NCI-H1417 (cell line): Measurements from ENCODE around the gene ITPK1.

Source experiments
- DNase-seq, 3 experiments: peaks; one replicate each; lab custom pipeline; 2025; lab: John Stamatoyannopoulos, UW

The ITPK1 gene

GRCh38 chr14:93105362-93105761 is 10.4 kb downstream of the ITPK1 start:
- no peak for DNase-seq

DNA sequence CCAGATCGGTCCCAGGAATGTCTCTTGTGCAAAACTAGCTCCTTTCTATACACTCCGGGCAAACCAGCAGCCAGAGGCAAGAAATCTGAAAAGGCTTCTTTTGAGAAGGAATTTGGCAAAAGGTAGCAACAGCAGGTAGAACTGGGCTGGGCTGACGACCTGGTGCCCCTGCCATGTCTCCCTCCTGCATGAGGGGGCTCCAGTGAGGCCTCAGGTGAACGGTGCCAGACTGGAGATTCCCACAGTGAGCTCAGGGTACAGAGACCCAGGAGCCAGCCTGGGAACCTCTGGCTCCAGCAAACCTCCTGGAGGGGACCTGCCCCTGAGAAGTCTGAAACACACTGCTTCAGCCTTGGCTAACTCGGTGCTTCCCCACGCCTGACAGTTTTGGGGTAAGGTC is 10.8 kb downstream of the ITPK1 start:
- peak in 1 of 3 experiments; percentile 50 for DNase-seq

DNA sequence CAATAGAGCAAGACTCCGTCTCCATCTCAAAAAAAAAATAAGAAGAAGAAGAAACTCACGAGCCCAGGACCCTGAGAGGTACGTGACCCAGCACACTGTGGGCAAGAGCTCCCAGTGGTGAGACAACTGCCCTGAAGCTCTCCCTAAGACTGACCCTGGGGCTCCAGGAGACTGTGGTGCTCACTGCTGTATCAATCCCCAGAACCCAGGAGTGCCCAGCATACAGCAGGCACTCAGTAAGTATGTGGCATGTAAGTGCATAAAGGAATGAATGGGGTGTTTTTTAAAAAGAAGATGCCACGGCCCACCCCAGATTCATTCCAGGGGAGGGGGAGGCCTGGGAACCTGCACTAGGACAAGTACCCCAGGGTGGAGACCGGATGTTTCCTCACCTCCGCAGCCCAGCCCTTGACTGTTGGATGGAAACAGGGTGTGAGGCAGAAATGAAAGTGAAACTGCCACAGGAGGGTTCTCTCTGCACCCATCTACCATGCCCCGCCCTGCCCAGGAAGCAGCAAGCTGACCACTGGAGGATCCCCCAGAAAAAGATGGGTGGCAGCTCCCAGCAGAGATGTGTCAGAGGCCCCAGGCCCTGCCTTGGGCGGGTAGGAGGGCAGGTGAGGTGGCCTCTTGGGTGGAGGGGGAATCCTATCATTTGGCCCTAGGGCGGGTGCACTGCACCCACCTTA is 12.2 kb downstream of the ITPK1 start:
- DNase-seq: no peak

GRCh38 chr14:93102141-93102540 is 13.6 kb downstream of the ITPK1 start:
- DNase-seq: no peak

DNA sequence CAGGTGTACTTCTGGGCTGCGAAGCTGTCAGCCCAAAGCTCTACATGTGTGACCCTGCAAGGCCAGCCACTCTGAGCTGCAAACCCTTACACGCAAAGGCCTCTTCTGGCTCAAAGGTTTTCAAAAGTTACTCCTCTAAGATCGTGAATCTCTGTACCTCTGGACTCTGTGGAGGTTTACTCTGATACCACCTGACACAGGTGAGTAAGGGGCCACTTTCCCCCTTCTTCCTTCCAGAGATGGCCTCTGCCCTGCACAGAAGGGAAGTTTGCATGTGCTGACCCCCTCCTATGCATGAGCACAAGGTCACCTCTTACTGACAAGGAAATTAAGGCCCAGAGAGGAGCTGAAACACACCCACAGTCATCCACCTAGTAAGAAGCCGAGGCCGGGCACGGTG is 14.5 kb downstream of the ITPK1 start:
- DNase-seq: no peak

DNA sequence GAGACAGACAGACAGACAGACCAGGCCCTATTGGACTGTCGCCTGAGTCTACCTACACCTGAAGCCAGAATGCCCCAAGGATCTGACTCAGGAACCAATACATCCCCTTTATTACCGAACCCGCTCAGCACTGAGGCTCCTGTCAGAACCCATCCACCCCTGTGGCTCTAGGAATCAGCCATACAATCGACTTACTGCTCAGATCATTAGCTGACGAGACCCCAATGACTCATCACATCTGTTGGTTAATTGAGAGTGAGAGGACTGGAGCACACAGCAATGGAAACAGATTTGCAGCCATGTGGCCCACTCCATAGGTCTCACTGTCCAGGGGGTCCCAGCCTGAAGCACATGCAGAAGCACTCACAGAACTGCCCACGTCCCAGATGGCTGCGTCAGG is 15.2 kb downstream of the ITPK1 start:
- DNase-seq: peak in 1 of 3 experiments; percentile 11

DNA sequence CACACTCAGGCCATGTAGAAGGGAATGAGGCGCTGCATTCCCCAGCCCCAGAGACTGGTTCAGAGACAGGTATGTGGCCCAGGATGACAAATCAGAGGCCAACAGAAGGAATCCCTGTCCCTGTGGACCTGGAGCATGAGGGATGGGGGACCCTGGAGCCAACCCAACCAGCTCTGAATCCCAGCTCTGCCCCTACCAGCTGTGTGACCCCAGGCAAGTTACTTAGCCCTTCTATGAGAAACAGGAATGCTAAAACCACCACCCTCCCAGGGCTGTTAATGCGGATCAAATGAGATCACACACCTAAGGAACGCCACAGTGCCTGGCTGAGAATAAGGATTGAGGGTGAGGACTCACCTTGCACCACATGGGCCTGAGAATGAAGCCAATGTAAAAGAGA is 15.6 kb downstream of the ITPK1 start:
- DNase-seq: no peak

- DNase-seq: no peak
Observed at GRCh38 chr14:93099643-93100042, 16.1 kb downstream of the ITPK1 start.

- peak in 1 of 3 experiments; percentile 33 for DNase-seq
Observed at GRCh38 chr14:93099196-93099595, 16.5 kb downstream of the ITPK1 start.

DNA sequence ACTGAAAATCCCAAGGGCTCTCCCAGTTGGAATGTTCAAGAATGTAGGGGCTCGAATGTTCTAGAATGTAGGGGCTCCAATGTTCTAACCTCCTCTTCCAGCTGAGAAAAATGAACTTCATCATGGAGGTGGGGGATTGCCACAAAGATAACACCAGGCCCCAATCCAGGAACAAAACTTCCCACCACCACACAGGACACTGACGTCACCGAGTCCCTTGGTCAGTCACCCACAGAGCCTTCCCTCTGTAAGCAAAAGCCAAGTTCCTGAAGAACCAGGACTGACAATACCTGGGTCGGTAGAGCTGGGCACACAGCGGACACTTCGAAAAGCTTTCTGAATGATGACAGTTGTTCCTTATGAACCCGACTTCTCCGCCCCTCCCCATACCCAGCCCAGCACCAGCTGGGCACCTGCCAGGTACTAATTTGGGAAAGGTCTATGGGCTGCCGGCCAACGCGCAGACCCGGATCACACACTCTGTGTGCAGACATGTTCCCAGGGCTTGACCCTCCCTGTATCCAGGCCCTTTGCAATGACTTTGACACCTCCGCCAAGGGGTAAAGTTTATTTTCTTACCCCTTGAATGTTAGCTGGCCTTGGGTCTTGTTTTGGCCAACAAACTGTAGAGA is 18.9 kb downstream of the ITPK1 start:
- DNase-seq: no peak

DNA sequence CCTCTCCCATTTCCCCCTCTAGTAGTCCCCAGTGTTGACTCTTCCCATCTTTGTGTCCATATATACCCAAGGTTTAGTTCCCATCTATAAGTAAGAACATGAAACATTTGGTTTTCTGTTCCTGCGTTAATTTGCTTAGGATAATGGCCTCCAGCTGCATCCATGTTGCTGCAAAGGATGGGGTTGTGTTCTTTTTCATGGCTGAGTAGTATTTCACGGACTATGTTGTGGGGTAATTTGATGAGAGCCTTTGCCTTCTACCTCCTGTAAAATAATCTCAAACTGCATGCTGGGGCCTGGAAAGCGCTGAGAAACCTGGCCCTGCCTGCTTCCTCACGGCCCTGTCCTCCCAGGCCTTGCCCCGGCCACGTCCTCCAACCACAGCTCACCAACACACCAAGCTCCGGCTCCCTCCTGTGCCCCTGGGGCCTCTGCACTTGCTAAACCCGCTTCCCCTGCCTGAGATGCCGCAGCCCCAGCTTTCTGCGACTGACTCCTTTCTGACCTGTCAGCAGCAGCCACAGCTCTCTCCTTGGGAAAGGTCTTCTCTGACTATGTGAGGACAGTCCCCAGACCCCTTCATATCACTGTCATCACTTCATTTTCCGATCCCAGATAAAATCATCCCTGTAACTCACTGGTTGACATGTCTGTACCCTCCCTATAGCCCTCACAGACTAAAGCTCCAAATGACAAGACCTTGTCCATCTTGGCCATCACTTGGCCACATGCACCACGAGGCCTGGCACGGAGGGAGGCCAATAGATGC is 19.8 kb downstream of the ITPK1 start:
- DNase-seq: no peak

- no peak for DNase-seq
Observed at GRCh38 chr14:93094121-93094918, 21.4 kb downstream of the ITPK1 start.

- DNase-seq: no peak
Observed at GRCh38 chr14:93092606-93093556, 22.8 kb downstream of the ITPK1 start.

- no peak for DNase-seq
Observed at GRCh38 chr14:93091666-93092065, 24.1 kb downstream of the ITPK1 start.

- peak in 2 of 3 experiments; percentile 81 to 88 for DNase-seq
Observed at GRCh38 chr14:93090826-93091555, 24.7 kb downstream of the ITPK1 start.

DNA sequence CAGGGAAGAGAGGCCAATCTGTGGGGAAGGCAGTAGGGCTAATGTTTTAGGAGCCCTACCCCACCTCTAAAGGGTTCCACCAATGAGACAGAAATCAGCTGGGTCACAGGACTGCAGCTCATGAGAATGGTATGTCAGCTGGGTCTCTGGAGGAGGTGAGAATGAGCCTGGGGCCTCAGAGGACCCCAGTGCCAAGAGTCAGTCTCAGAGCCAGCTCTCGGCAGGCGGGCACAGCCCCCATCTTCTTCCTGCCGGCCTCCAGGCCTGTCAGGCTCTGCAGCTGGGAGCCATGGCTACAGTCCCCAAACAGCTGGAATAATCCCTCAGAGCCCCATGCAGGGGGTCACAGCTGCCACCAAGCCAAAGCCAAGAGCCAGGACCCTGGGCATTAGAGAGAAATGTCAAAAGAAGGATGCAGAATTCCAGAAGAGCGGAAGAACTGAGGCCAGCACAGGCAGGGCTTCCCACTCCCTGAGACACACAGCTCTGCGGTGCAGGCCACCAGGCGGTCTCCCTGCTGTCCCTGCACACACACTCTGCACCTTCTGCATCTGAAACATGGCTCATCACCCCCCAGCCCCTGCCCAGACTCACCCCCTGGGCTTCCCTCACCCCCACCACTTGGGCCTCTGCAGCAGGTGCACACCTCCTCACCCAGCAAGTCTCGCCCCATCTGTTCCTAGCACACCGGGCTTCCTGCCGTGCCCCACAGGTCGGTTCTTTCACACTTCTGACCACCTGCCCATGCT is 26.0 kb downstream of the ITPK1 start:
- DNase-seq: peak in 2 of 3 experiments; percentile 75 to 85

DNA sequence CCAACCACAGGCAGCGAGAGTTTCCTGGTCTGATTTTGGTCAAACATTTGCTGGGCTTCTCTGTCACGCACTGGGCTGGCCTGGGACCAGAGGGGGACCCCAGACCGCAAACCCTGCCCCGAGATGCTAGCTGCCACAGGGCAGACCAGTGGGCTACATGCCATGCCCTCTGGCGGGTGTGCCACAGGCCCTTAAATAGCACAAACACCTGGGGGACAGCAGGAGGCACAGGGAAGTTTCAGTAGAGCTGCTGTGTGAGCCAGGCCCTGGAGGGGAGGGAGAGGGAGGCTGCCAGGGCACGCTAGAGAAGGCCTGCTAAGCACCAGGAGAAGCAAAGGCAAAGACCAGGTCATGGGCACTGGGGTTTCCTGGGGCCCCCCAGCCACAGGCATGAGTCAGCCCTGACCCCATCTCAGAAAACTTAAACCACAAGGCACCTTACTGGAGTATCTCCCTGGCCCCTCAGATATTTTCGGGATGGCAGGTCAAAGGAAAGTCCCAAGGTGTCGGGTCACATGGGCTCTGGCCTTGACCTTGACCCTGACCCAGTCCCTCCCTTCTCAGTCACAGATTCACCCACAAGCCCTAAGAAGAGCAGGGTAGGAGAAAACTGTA is 29.2 kb downstream of the ITPK1 start:
- peak in 1 of 3 experiments; percentile 32 for DNase-seq

DNA sequence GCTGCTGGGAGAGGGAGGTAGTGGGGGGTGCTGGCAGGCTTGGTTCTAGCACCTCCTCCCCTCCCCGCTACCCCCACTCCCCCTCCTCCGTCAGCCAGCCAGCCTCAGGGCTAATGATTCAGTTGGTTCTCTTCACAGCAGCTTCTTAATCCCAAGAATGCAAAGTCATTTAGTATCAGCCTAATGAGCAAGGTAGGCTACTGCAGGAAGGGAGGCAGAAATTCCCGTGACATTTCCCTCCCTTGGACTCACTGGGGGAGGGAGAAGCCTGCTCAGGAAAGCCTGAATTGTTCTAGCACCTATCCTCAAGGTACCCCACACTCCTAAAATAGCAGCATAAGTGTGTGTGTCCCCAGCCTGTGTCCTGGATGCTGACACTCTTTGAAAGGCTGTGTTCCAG is 29.8 kb downstream of the ITPK1 start:
- DNase-seq: peak in 2 of 3 experiments; percentile 14 to 41
